K562 (cell line): Measurements from ENCODE around the gene DIPK1A. TPM values are rescaled to one million over a fixed set of nuclear protein-coding genes. Genes with fewer than 3 reads are reported as not detected.

ENCODE experiments used
- BHLHE40 ChIP-seq: IDR thresholded peaks from 2 replicates; pipeline ENCODE4 v1.6.1; 2011; ENCODE audit warnings: low read length, improper control_type of control experiment
- GABPB1 ChIP-seq: sonication (generic); formaldehyde crosslinking; IDR thresholded peaks from 2 replicates; pipeline ENCODE4 v1.8.0; 2022; ENCODE audit warnings: mild to moderate bottlenecking, missing genetic modification reagents
- HMG20A ChIP-seq: fragments of 450-650 bp; formaldehyde crosslinking; conservative IDR thresholded peaks from 2 replicates; pipeline ENCODE4 v1.4.0; 2020; ENCODE audit warnings: mild to moderate bottlenecking, mixed read lengths
- KAT8 ChIP-seq: fragments of 450-650 bp; IDR thresholded peaks from 2 replicates; pipeline ENCODE4 v1.6.1; 2016; ENCODE audit warnings: low read depth, mild to moderate bottlenecking
- KDM2B ChIP-seq: fragments of 250-450 bp; sonication (Bioruptor Pico); IDR thresholded peaks from 2 replicates; pipeline ENCODE4 v1.8.0; 2021; ENCODE audit warnings: mild to moderate bottlenecking, moderate library complexity
- KDM5B ChIP-seq: fragments of 200-600 bp; sonication (generic); IDR thresholded peaks from 2 replicates; pipeline ENCODE4 v1.6.1; 2012; ENCODE audit warnings: low read depth, mild to moderate bottlenecking, moderate library complexity, low read length, control low read depth, inconsistent platforms; ENCODE audit not compliant: insufficient replicate concordance
- MCM5 ChIP-seq: fragments of 450-650 bp; IDR thresholded peaks from 2 replicates; pipeline ENCODE4 v1.6.1; 2016; ENCODE audit warnings: low read depth
- MTA3 ChIP-seq: fragments of 450-650 bp; formaldehyde crosslinking; IDR thresholded peaks from 2 replicates; pipeline ENCODE4 v1.6.1; 2017; ENCODE audit warnings: mild to moderate bottlenecking, borderline replicate concordance
- NCOA6 ChIP-seq: fragments of 450-650 bp; IDR thresholded peaks from 2 replicates; pipeline ENCODE4 v1.6.1; 2017; ENCODE audit warnings: mild to moderate bottlenecking
- NFE2 ChIP-seq: IDR thresholded peaks from 2 replicates; pipeline ENCODE4 v1.6.1; 2014; ENCODE audit warnings: antibody characterized with exemption, low read depth
- NR2C1 ChIP-seq, 2 experiments: fragments of 450-650 bp; IDR thresholded peaks; 2 replicates each; pipeline ENCODE4 v1.6.1; 2017; ENCODE audit warnings: mild to moderate bottlenecking in 2 of 2, antibody characterized with exemption in 1 of 2, inconsistent platforms in 1 of 2, missing compliant biosample characterization in 1 of 2, missing genetic modification characterization in 1 of 2
- POLR2AphosphoS2 ChIP-seq: IDR thresholded peaks from 2 replicates; pipeline ENCODE4 v1.6.1; 2012; ENCODE audit warnings: low read length, improper control_type of control experiment
- RHOXF2B ChIP-seq: fragments of 250-450 bp; sonication (Bioruptor Pico); conservative IDR thresholded peaks from 2 replicates; pipeline ENCODE4 v1.5.1; 2021
- SREBF1 ChIP-seq: fragments of 150-350 bp; IDR thresholded peaks from 2 replicates; pipeline ENCODE4 v1.6.1; 2014; ENCODE audit warnings: antibody characterized with exemption, low read depth, low read length, borderline replicate concordance
- SUPT5H ChIP-seq: fragments of 450-650 bp; IDR thresholded peaks from 2 replicates; pipeline ENCODE4 v1.6.1; 2016
- TSC22D4 ChIP-seq: fragments of 450-650 bp; IDR thresholded peaks from 2 replicates; pipeline ENCODE4 v1.6.1; 2016; ENCODE audit warnings: missing genetic modification characterization, missing biosample characterization, control low read depth
- ZNF121 ChIP-seq: sonication (generic); formaldehyde crosslinking; conservative IDR thresholded peaks from 2 replicates; pipeline ENCODE4 v1.8.0; 2022; ENCODE audit warnings: missing genetic modification reagents
- ZNF165 ChIP-seq: fragments of 250-450 bp; sonication (Bioruptor Pico); IDR thresholded peaks from 2 replicates; pipeline ENCODE4 v1.4.0; 2020; ENCODE audit warnings: borderline replicate concordance
- ZNF79 ChIP-seq: fragments of 250-450 bp; sonication (Bioruptor Pico); IDR thresholded peaks from 2 replicates; pipeline ENCODE4 v1.4.0; 2020; ENCODE audit warnings: low read depth, mild to moderate bottlenecking, moderate library complexity
- polyA plus RNA-seq, 8 experiments: library from polyadenylated mRNA; depleted of rRNA in 4 of 8; stranded (reverse) in 5 of 8; unstranded in 3 of 8; fragments of >200 nt; fragmentation: Nextera tagmentation in 2 of 8; fragmentation: Illumina TruSeq in 1 of 8; extraction: Ambion mirVana in 2 of 8; extraction: Trizol in 1 of 8; gene quantifications; 2 replicates each; pipeline versions ENCODE4 v1.2.1 to v1.2.3, GENCODE V29; 2011 to 2014; ENCODE audit warnings: inconsistent platforms in 1 of 8, missing spikeins in 1 of 8
- total RNA-seq, 7 experiments: library from RNA; depleted of rRNA in 6 of 7; stranded (reverse); fragments of >200 nt in 6 of 7; fragmentation: Illumina TruSeq in 2 of 7; extraction: Trizol in 2 of 7; gene quantifications; 2 replicates each; pipeline versions ENCODE4 v1.2.1 to v1.2.3, GENCODE V29; 2011 to 2021; ENCODE audit warnings: low replicate concordance in 1 of 7
- TF ChIP-seq, protein P1 (sequence below), 2 experiments: fragments of 450-650 bp; conservative IDR thresholded peaks; 2 replicates each; pipeline ENCODE4 v1.6.1; 2017; ENCODE audit warnings: mild to moderate bottlenecking in 2 of 2, moderate library complexity in 2 of 2
- TF ChIP-seq, protein P2 (sequence below), 2 experiments: fragments of 450-650 bp; IDR thresholded peaks; 2 replicates each; pipeline ENCODE4 v1.6.1; 2018; ENCODE audit warnings: mild to moderate bottlenecking in 2 of 2, low read depth in 1 of 2; ENCODE audit not compliant: partially characterized antibody in 2 of 2
- TF ChIP-seq, protein P3 (sequence below), 2 experiments: fragments of 150-350 bp in 1 of 2; IDR thresholded peaks; 2 replicates each; pipeline ENCODE4 v1.6.1; 2012 to 2016; ENCODE audit warnings: low read depth in 2 of 2, low read length in 2 of 2, mild to moderate bottlenecking in 1 of 2, moderate library complexity in 1 of 2

Gene DIPK1A
- total and polyA plus RNA-seq, 9 of the 15 experiments (the other 6 are each of a cell fraction or from before 2014, with no cell fraction given): 0.54 to 2.5 (median 1.3) TPM

- TF ChIP-seq SREBF1 (no peak), ZNF121 (no peak), HMG20A (CRISPR knock-in tag) (no peak), BHLHE40 (no peak), NCOA6 (no peak), KDM5B (no peak), RHOXF2B (no peak), NR2C1 (IDR thresholded peaks at IDR 0.05) (peak; percentile 61; the same call in 1 of the 2 replicates), NR2C1 (tag; IDR thresholded peaks at IDR 0.05) (peak; percentile 69; the same call in 1 of the 2 replicates), GABPB1 (CRISPR knock-in tag) (no peak), MCM5 (no peak), KAT8 (no peak), ZNF165 (CRISPR knock-in tag) (no peak), KDM2B (CRISPR knock-in tag) (no peak), SUPT5H (no peak), TSC22D4 (no peak), MTA3 (0 out of 2 replicates have a peak, but pooled peaks have one; percentile 47), NFE2 (peak; percentile 96), ZNF79 (CRISPR knock-in tag) (no peak), POLR2AphosphoS2 (no peak)
- TF ChIP-seq, protein P1, sequence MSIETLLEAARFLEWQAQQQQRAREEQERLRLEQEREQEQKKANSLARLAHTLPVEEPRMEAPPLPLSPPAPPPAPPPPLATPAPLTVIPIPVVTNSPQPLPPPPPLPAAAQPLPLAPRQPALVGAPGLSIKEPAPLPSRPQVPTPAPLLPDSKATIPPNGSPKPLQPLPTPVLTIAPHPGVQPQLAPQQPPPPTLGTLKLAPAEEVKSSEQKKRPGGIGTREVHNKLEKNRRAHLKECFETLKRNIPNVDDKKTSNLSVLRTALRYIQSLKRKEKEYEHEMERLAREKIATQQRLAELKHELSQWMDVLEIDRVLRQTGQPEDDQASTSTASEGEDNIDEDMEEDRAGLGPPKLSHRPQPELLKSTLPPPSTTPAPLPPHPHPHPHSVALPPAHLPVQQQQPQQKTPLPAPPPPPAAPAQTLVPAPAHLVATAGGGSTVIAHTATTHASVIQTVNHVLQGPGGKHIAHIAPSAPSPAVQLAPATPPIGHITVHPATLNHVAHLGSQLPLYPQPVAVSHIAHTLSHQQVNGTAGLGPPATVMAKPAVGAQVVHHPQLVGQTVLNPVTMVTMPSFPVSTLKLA (conservative IDR thresholded peaks at IDR 0.05): peak in 1 of 2 experiments; percentile 33; a peak in 1 of 4 replicates
- TF ChIP-seq, protein P2, sequence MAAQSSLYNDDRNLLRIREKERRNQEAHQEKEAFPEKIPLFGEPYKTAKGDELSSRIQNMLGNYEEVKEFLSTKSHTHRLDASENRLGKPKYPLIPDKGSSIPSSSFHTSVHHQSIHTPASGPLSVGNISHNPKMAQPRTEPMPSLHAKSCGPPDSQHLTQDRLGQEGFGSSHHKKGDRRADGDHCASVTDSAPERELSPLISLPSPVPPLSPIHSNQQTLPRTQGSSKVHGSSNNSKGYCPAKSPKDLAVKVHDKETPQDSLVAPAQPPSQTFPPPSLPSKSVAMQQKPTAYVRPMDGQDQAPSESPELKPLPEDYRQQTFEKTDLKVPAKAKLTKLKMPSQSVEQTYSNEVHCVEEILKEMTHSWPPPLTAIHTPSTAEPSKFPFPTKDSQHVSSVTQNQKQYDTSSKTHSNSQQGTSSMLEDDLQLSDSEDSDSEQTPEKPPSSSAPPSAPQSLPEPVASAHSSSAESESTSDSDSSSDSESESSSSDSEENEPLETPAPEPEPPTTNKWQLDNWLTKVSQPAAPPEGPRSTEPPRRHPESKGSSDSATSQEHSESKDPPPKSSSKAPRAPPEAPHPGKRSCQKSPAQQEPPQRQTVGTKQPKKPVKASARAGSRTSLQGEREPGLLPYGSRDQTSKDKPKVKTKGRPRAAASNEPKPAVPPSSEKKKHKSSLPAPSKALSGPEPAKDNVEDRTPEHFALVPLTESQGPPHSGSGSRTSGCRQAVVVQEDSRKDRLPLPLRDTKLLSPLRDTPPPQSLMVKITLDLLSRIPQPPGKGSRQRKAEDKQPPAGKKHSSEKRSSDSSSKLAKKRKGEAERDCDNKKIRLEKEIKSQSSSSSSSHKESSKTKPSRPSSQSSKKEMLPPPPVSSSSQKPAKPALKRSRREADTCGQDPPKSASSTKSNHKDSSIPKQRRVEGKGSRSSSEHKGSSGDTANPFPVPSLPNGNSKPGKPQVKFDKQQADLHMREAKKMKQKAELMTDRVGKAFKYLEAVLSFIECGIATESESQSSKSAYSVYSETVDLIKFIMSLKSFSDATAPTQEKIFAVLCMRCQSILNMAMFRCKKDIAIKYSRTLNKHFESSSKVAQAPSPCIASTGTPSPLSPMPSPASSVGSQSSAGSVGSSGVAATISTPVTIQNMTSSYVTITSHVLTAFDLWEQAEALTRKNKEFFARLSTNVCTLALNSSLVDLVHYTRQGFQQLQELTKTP (IDR thresholded peaks at IDR 0.05; ENCODE audit: low read depth in 1 of 2, partially characterized antibody in 2 of 2): no peak
- TF ChIP-seq, protein P3, sequence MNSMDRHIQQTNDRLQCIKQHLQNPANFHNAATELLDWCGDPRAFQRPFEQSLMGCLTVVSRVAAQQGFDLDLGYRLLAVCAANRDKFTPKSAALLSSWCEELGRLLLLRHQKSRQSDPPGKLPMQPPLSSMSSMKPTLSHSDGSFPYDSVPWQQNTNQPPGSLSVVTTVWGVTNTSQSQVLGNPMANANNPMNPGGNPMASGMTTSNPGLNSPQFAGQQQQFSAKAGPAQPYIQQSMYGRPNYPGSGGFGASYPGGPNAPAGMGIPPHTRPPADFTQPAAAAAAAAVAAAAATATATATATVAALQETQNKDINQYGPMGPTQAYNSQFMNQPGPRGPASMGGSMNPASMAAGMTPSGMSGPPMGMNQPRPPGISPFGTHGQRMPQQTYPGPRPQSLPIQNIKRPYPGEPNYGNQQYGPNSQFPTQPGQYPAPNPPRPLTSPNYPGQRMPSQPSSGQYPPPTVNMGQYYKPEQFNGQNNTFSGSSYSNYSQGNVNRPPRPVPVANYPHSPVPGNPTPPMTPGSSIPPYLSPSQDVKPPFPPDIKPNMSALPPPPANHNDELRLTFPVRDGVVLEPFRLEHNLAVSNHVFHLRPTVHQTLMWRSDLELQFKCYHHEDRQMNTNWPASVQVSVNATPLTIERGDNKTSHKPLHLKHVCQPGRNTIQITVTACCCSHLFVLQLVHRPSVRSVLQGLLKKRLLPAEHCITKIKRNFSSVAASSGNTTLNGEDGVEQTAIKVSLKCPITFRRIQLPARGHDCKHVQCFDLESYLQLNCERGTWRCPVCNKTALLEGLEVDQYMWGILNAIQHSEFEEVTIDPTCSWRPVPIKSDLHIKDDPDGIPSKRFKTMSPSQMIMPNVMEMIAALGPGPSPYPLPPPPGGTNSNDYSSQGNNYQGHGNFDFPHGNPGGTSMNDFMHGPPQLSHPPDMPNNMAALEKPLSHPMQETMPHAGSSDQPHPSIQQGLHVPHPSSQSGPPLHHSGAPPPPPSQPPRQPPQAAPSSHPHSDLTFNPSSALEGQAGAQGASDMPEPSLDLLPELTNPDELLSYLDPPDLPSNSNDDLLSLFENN (IDR thresholded peaks at IDR 0.05; ENCODE audit: low read depth in 2 of 2, low read length in 2 of 2): no peak
Measured at GRCh38 chr1:92951141-92951582, 10.1 kb downstream of the DIPK1A start (continued).
